Amniotic stem cell (primary cell): ENCODE results near the gene KCNJ5.

Experiments used
- DNase-seq: peaks from one replicate; lab custom pipeline; 2025; lab: John Stamatoyannopoulos, UW

The KCNJ5 gene

DNA sequence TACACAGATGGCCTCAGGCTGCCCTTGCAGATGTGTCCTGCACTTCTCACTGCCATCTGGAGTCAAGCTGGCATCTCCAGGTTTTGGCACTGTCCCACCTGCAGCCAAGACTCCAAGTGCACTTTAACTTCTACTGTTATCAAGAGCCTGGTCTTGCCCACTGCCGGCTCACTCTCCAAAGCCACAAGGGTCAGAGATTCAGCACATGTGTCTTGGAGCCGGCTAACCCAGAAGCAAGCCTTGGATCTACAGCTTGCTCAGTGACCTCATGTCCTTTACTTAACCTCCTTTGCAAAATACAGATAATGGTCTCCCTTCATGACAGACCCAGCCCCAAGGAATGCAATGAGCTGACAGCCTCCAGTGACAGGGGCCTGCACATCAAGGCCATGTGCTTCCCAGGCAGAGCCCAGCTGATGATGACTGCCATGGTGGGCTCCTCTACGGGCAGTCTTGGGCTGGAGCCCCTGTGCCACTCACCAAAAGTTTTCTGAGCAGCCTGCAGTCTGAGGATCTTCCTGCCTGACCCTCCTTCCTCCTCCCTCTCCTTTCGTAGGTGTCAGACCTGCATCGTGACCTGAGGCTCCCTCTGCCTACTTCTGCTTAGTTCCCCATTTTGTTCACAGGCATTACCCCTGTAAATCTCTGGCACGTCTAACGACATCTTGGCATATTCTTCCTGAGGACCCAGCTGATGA, 42.5 kb downstream of the KCNJ5 start:
- no peak for DNase-seq

DNA sequence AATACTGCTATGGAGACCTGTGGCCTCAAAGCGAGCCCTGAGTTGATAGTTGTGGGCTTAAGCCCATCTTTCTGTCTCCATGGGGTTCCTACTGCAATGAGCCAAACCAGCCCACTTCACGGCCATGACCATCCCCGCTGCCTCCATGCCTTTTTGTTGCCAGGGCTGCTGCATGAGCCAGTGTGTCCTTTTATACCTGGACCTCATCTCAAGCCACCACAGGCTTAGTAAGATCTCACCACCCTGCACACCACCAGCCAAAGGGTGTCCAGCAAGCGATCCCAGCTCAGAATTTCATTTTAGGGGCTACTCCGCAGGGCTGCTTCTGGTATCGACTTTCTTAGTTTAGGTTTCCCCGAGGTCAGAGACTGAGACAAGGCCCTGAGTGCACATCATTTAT, 43.2 kb downstream of the KCNJ5 start:
- DNase-seq, result no peak

DNA sequence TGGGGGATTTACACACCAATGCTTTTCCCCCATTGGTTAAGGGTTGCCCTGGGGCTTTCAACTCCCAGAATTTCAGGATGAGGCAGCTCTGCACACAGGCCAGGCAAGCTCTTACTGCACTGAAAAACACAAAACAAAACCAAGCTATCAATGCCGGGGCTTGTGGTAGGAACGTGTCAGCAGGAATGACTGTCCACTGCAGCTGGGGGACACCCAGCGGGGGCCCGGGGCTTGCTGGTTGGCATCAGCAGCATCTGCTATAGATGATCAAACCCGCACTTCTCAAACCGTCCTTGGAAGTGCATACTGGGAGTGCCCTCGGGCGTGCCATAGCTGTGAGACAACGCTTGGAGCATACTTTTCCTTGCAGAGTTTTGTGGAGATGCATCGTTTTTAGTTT, 43.8 kb downstream of the KCNJ5 start:
- DNase-seq, result no peak

DNA sequence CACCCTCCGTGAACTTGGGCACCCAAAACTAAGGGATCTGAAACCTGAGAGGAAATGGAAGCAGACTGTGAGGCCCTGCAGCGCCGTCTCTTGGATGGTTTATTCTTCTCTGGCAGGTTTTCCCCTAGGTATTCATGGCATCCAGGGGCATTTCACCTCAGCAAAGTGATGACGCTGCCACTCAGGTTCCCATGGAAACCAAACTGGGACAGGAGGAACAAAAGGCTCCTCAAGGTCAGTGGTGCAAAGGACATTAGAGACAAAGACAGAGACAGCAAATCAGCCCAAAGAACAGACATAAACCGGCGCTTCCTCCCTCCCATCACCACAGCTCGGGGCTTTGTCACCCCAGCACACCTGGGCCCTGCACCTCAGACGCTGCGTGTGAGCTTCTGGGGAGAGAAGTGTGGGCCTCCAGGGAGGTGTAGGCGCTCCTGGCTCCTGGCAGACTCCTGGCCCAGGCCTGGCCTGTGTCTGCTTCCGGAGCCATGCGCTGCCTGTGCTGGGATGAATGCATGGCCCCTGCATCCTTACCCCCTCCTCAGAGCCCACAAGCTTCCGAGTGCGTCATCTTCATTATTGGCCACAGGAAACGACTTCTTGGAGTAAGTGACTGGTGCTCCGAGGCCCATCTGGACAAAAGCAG, 45.6 kb downstream of the KCNJ5 start:
- no peak for DNase-seq

DNA sequence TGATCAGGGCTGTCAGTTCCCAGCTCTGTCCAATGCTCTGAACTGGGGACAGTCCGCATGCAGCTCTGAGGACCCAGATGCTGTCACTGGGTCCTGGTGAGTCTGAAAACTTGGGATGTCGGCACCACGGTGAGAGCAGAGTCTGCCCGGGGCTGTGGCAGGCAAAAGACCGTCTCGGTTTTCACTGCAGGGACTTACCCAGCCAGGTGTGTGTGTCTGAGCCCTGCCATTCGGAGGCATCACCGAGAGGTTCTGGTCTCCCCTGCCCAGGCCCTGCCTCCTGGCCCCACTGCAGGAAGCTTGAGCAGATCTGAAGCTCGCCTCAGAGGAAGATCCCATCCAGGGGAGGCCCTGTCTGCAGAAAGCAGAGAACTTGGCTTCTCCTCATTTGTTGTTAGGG, 46.3 kb downstream of the KCNJ5 start:
- DNase-seq, result no peak

DNA sequence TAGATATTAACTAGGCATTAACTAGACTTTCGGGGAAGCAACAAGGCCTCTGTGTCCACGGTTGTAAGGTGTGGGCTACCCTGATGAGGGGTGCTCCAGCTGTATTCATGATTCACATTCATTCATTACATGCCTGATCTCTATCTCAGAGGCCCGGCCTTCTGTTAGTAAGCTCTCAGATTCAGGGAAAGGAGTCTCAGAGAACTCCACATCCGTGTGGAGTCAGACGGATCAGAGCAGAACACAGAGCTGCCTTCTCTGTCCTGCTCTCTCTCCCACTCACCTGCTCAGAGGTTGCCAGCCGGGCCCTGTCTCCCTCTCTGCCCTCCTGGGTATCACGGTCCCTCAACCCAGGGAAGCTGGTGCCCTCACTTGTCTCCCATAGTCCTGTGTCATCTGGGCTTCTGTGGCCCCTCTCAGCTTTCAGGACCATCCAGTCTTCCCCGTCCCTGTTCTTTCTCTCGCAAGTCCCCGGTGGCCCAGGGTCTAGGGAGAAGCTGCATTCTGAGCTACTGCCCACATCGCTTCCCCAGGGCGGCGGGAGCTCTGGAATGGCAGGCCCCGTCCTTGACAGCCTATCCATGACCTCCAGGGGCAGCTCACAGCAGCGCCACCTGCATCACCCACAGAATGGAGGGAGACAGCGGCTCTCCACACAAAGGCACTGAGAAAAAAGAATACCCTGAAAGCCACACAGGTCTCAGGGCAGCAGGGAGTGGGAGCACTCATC, 47.2 kb downstream of the KCNJ5 start:
- no peak for DNase-seq

DNA sequence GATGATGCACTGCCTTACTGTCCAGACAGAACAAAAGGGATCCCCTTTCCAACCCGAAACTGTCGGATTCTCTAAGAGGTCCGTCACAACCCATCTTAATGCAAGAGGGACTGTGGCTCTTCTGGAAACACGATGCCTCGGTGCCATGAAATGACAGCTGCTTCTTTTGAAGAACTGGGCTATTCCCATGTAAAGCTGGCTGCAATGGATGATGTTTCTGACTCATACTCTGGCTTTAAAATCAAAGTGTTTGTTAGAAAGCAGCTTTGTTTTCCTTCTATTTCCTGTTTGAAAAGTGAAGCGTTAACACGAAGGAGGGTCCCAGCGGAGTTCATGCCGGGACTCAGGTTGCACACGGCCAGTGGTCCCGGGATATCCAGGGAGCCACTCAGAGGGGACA, 48.4 kb downstream of the KCNJ5 start:
- no peak for DNase-seq

DNA sequence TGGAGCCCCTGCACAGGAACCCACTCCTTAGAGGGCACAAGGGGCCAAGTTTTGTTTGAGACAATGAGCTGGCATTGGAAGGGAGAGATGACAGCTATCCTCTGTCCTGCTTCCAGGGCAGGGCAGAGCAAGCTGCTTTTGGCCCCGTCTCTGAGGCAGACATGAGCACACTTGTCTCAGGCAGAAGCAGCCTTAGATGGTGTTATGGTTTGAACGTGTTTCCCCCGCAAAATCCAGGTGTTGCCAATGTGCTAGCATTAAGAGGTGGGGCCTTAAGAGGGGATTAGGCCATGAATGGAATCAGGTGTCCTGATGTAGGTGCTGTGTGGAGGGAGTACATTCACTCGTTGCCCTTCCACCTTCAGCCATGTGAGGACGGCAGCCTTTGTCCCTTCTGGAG, 49.0 kb downstream of the KCNJ5 start:
- DNase-seq, result no peak

DNA sequence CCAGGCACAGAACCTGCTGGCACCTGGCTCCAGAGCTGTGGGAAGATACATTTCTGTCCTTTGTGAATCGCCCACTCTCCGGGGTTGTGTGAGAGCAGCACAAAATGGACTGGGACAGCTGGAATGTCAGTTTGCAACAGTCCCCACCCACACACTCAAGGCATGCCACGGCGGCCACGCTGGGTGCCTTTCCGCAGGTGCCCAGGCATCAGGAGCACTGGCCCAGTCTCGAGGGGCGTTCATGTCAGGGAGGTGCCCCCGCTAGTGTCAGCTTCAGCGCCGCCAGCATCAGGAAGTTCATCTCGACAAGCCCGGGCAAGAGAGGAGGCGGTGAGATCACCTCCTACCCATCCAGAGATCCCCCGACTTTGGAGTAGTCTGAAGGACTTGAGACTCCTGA, 49.4 kb downstream of the KCNJ5 start:
- DNase-seq, result no peak

DNA sequence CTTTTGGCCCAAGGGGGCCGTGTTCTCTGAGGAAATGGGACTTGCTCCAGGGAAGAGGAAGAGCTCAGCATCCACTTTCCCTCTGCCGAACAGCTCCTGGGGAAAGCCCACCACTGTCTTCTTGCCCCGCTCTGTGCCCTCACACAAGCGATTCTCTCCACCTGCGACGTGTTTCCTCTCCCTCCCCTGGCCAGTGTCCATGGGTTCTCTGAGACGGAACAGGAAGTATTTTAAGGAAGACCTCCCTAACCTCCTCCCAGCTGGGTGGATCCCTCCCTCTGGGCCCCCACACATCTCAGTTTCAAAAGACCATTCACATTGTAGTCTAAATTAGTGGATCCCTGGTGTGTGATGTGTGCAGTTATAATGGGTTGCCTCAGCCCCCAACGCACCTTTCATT, 50.0 kb downstream of the KCNJ5 start:
- no peak for DNase-seq

DNA sequence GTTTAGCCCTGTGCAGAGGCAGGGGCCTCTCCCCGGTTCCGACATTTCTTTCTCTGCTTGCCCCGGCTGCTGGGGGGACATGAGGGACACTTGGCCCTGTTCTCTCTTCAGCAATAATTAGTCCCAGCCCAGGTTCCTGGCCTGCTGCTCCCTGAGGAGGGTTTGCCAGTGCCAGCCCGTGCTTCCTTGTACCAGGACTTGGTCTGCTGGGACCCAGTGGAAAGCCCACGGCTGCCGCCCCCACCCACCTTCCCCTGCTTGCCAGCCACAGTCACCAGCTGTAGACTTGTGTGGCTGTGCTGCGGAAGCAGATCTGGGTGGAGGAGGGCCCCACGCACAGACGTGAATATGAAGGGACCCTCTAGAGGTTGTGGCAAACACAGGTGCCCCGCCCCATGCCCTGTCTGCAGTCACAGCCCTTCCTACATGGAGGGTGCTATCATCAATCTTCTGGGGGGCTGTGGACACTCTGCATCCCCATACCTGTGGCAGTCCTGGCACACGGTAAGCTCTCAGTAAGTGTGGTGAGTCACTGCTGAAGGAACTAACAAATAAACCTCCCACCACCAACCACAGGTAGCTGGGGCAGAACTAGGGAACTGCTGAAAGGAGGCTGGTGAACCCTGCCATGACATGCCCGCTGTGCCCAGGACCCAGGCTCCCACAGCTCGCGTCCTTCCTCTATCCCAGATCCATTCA, 50.6 kb downstream of the KCNJ5 start:
- no peak for DNase-seq

DNA sequence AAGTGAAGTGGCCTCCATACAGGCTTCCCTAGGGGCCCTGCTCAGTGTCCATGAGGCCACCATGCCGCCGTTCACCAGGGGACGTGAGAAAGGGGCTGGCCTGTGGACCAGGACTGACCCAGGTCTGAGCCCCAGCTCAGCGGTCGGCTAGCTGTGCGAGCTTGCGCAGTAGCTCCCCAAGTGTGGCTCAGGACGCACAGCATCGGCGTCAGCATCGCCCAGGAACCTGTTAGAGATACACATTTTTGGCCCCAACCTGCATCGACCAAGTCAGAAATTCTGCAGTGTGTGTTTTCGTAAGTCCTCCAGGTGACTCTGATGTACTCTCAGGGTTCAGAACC, 51.1 kb downstream of the KCNJ5 start:
- no peak for DNase-seq

DNA sequence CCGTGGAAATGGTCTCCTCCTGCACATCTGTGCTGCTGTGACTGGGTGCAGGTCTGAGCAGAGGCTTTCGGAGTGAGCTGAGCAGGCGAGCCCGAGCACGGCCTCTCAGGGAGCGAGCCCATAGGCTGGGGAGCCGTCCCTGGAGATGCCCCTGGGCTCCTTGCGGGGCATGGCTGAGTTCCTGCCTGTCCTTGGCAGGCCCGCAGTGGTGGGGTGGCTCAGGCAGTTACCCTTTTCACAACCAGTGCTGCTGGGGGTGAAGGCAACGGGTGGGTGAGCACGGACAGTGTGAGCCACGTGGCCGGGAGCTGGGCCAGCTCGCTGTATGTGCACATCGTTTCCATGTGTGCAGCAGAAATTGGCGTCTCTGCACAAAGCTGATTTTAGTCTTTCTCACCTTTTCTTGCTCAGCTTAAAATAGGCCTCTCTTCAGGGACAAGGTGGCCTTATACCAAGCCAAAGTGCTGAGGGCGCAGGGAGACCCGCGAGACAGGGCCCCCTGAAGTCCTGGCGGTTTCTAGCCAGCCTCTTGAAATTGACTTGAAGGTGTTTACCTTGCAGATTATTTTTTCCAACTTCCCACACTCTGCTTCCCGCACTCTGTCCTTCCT, 51.8 kb downstream of the KCNJ5 start, which contains the start of gene TP53AIP1:
Gene TP53AIP1 (minus strand): TSS at position 55 of the 611 bp plus-strand sequence. CDS start 5,053 bp downstream, outside the sequence.
- no peak for DNase-seq

DNA sequence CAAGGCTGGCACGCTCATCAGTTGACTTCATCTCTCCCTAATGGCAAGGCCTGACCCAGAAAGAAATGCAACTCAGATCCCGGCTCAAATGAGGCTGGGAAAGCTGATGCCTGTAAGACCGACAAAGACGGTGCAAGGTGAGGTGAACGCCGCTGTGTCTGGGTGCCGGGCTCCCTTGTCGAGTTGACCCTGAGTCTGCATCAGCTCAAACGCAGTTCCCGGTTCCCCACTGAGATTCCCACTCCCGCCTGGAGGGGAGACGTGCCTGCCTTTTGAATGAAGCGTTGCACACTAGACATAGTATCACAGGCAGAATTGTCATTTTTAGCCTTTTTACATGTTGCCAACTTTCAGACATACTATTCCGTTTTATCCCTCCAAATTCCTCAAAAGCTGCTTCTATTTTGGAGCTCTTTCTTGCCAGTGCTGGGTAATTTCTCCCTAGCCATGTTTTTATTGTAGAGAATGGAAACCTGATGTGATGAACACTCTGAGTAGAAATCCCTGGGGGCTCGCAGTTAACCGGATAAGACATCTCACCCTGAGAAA, 52.3 kb downstream of the KCNJ5 start:
- no peak for DNase-seq

DNA sequence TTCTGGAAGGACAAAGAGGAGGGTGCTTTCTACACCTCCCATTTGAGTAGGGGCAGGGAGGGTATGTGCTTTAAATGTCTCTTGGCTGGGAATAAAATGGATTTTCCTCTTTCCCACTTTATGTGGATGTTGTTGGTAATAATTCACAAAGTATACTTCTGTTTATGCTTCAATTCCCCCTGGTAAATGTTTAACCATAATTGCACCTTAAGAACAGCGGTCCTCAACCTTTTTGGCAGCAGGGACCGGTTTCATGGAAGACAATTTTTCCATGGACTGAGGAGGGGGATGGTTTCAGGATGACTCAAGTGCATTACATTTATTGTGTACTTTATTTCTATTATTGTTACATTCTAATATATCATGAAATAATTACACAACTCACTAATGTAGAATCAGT, 55.5 kb downstream of the KCNJ5 start:
- DNase-seq, result no peak

DNA sequence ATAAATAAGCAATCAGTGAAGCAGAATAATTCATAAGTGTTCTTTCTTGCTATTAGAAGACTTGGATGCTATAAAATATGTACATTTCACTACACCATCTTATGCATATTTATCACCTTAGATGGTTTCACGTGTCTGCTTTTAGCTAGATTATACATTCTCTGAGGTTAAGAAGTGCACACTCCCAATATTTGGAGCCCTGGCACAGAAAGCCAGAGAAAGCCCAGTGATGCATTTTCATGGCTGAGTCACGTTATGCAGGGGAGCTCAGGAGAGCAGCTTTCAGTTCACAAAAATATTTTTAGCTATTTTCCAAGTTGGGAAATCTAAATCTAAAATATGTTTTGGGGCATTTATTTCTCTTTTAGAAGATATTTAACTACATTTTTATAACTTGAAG, 56.6 kb downstream of the KCNJ5 start:
- DNase-seq, result no peak

DNA sequence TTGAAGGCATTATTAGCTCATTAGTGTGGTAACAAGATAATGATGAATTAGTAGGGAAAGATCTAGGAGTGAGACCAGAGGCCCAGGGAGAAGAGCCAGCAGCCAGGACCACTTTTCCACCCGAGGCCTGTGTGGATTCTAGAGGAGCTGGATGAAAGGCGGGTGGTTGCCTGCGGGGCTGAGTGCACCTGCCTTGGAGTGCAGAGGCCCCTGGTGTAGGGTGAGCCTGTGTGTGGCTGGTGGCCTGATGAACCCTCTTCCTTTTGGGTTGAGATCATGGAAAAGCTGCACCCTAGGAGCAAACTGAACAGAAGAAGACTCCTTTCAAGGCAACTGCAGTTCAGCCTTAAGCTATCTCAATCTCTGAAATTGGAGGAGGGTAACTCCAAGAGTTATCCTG, 57.4 kb downstream of the KCNJ5 start:
- DNase-seq, result no peak

DNA sequence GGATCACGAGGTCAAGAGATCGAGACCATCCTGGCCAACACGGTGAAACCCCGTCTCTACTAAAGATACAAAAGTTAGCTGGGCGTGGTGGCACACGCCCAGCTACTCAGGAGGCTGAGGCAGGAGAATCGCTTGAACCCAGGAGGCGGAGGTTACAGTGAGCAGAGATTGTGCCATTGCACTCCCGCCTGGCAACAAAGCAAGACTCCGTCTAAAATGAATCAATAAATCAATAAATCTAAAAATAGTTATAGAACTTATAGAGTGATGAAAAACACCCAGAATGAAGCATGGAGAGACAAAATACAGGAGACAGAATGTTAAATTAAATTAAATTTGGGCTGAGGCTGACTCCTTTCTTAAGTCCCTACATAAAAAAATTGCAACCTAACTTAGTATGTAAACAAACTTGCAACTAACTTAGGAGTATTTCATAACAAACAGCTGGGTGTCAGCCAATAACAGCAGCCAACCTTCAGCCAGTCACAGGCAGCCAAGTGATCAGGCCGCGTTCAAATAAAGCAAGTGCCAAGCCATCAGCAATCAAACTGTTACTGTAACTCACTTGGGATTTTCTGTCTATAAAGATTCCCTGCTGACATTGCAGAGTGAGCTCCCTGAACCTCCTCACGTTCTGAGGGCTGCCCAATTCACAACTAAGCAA, 58.8 kb downstream of the KCNJ5 start:
- DNase-seq, result no peak

DNA sequence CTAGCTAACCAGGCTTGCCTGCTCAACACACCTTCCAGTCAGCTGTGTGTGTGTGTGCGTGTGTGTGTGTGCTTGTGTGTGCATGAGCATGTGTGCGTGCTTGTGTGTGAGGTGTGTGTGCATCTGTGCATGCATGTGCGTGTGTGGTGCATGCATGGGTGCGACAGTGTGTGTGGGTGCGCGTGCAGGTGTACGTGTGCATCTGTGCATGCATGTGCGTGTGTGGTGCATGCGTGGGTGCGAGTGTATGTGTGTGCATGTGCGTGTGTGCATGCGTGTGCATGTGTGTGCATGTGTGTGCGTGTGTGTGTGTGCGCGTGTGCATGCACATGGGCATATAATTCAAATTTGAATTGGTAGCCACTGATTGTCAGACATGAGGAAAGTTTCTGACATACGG, 62.0 kb downstream of the KCNJ5 start:
- DNase-seq, result no peak

DNA sequence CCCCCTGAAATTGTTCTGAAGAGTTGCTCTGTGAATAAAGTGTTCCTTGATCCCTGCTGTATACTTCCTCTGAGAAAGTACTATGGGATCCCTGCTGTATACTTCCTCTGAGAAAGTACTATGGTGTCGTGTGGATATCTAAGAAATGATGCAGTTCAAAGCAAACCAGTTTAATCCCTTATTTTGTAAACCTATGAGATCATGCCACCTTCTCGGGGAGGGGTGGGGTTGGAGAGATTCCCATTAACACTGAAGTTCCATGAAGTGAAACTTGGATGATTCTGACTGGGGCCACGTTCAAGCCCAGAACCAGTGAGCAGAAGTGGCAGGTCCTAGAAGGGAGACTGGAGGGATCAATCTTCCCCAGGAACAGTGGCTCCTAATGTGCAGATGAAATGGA, 64.5 kb downstream of the KCNJ5 start:
- no peak for DNase-seq

DNA sequence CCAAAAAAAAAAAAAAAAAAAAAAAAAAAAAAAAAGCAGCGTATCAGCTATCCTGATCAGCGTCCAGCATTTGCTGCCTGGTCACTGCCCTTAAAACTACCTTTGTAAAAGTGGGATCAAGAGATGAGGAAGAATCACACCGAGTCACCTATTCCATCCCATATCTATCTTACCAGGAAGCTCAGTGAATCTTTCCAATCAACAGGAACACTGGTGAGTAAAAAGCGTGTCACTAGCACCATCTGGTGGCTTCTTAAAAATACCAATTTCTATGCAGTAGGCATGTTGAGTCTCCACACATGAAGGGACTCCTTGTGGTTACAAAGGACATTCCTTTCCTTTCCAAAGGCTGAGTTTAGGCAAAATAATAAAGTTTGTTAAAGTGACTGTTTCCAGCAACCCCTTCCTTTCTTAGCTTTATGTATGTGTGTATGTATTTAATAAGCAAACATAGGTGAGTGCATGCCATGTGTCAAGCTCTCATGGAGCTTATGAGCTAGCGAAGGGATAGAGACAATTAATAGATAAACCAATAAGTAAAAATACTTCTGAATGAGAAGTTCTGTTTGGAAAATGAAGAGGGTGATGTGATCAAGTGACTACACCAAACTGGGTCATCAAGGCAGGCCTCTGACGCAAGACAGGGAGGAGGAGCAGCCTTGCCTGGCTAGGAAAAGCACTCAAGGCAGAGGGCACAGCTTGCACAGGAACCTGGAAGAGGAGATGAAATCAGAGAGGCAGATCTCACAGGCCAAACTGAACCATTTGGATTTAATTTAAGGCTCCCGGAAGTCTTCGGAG, 65.4 kb downstream of the KCNJ5 start:
- peak; percentile 61 for DNase-seq
